Subcutaneous adipose tissue (tissue), 4 donors: ENCODE results near the gene LACRT. TPM values are rescaled to one million over a fixed set of nuclear protein-coding genes. Genes with fewer than 3 reads are reported as not detected.

Experiments
- total RNA-seq, 4 donors: library from RNA; depleted of rRNA; stranded (reverse); fragments of >200 nt; gene quantifications; one replicate each; pipeline ENCODE4 v1.1.0, GENCODE V29; 2016
- TF ChIP-seq, protein P1 (sequence below): fragments of 450-650 bp; IDR thresholded peaks from one replicate; pipeline ENCODE4 v1.5.1; 2016; ENCODE audit warnings: low read depth, mild to moderate bottlenecking, control low read depth, antibody characterized with exemption, moderate library complexity

The LACRT gene
- total RNA-seq, 4 donors from 2014 or later = not detected

DNA sequence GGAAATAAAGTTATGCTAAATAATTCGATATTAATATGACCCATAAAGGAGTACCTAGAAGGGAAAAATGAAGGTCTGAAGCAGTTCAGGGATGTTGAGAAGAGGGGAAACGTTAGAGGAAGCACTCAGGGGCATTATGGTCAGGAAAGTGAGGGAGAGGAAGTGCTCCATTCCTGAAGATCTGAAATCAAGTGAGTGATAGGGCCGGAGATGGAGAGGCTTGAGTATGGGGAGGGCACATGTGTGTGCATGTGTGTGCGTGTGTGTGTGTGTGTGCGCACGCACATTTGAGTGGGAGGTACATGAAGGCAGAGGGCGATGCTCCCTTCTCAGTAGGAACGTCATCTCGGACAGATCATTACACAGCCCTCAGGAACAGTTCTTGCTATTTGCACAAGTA is 18.3 kb upstream of the LACRT start:
- TF ChIP-seq, protein P1, sequence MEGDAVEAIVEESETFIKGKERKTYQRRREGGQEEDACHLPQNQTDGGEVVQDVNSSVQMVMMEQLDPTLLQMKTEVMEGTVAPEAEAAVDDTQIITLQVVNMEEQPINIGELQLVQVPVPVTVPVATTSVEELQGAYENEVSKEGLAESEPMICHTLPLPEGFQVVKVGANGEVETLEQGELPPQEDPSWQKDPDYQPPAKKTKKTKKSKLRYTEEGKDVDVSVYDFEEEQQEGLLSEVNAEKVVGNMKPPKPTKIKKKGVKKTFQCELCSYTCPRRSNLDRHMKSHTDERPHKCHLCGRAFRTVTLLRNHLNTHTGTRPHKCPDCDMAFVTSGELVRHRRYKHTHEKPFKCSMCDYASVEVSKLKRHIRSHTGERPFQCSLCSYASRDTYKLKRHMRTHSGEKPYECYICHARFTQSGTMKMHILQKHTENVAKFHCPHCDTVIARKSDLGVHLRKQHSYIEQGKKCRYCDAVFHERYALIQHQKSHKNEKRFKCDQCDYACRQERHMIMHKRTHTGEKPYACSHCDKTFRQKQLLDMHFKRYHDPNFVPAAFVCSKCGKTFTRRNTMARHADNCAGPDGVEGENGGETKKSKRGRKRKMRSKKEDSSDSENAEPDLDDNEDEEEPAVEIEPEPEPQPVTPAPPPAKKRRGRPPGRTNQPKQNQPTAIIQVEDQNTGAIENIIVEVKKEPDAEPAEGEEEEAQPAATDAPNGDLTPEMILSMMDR = no peak

DNA sequence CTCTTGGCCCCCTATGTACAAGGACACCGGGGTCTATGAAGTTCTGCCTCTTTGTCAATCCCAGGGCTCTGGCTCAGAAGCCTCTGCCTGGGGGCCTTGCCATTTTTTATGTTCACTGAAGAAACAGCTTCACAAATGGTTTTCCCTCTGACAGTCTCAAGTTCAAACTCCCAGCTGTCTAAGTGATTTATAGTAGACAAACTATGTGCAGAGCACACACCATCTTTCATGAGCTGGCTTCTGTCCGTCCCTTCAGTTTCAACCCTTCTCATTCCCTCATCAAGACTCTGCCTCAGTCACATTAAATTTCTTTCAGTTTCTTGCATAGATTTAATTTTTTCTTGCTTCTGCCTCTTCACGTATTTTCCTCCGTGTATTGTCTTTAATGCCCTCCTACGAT is 16.2 kb upstream of the LACRT start:
- TF ChIP-seq, protein P1 = no peak

DNA sequence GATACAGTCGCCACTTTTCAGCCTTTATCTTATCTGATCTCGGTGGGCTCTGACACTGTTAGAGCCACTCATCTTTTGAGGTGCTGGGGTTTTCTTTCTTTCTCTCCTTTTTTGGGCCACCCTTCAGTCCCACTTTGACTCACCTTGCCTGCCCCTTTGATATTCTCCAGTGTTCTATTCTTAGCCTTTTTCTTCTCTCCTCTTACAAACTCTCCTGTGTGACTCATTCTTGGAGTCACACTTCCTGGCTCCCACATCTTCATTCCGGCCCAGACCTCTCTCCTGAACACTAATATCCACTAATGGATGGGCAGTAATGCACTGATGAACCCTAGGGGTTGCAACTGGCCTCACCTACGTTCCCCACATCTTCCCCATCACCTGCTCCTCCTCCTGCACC is 15.7 kb upstream of the LACRT start:
- TF ChIP-seq, protein P1 = no peak

DNA sequence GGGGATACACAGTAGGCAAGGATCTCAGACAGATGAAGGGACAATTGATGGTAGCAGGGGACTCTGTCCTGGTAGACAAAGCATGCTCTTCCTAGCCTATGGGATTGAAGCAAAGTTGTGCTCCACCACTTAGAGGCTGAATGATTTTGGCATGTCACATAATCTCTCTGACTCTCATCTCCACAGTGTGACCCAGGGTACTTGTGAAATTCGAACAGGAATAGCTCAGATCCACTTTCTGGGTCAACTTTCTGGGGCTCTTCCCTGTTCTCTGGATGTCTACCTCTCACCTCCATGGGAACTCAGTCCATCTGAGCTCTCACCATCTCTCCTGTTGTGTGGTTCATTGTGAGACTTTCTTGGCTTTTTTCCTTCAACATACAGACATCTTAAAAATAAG is 15.1 kb upstream of the LACRT start:
- TF ChIP-seq, protein P1 = no peak

DNA sequence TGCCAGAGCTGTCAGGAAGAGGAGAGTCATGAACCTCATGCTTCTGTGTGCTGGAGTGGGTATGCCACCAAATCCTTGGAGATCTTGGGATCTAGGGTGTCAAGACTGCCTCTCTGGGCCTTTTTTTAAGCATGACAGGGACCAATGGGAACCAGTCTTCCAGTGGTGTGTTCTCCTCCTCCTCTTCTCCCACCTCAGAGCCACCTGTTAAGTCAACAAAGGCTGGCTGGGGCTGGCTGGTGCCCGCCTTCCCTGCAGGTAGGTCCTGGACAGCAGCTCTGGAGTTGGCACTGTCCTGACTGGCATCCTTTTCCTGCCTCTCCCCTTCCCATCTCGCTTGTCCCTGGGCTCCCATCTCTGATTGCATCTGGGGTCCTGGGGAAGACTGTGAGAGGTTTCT is 13.6 kb upstream of the LACRT start, which contains the start of gene DCD:
Gene DCD, minus strand, starts transcription at position 101 of the 400 bp plus-strand sequence. Its CDS starts 62 bp downstream, at position 39.
- TF ChIP-seq, protein P1 = no peak

DNA sequence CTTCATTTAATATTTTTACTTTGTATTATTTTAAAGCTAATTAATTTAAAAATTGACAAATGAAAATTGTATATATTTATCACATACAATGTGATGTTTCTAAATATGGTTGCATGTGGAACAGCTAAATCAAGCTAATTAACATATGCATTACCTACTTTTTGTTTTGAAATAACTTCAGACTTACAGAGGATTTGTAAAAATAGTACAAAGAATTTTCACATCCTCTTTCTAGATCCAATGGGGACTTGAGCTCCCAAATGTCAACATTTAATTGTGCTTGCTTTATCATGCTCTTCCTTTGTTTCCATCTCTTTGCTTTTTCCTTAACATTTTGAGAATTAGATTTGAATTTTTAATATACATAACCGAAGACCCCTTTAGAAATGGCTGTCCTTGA is 6.9 kb upstream of the LACRT start:
- TF ChIP-seq, protein P1 = no peak

DNA sequence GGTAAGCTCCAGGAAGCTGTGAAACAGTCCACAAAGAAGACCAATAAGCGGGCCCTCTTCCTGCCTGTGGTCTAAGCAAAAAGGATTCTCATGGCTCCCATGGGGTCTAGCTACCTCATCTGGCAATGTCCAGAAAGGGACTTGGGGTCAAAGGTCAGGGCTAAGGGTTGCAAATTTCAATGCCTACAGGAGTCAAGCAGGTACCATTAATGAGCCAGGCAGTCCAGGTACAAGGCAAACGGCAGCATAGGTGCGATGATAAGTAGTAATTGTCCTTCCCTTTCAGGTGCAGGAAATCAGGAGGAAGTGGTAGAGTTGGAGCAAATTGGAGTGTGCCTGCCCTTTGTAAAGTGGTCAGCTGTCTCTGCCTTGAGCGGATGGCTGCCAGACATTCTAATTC is 6.4 kb upstream of the LACRT start:
- TF ChIP-seq, protein P1 = no peak
